Amniotic epithelial cell (primary cell): ENCODE results near the gene ZNF516.

Experiments
- DNase-seq: peaks from one replicate; pipeline ENCODE4 v3.0.0-alpha.2; 2010; ENCODE audit warnings: low read depth

The ZNF516 gene

GRCh38 chr18:76506974-76507764 lies 12.1 kb upstream of the ZNF516 start:
- DNase-seq: no peak

GRCh38 chr18:76506395-76506794 lies 11.4 kb upstream of the ZNF516 start:
- DNase-seq: no peak

- DNase-seq: peak; percentile 67
These were observed 10.6 kb upstream of the ZNF516 start for GRCh38 chr18:76505614-76506013.

GRCh38 chr18:76504749-76505148 lies 9.7 kb upstream of the ZNF516 start:
- no peak for DNase-seq

- DNase-seq: no peak
These were observed 8.8 kb upstream of the ZNF516 start for GRCh38 chr18:76503649-76504386.

GRCh38 chr18:76502551-76502950 lies 7.5 kb upstream of the ZNF516 start:
- DNase-seq: no peak

- no peak for DNase-seq
These were observed 4.7 kb upstream of the ZNF516 start for GRCh38 chr18:76499637-76500340.

GRCh38 chr18:76499021-76499420 lies 4.0 kb upstream of the ZNF516 start:
- no peak for DNase-seq

GRCh38 chr18:76498064-76498463 lies 3.0 kb upstream of the ZNF516 start:
- no peak for DNase-seq

- DNase-seq: no peak
These were observed 2.0 kb upstream of the ZNF516 start for GRCh38 chr18:76497021-76497420.

- peak; percentile 92 for DNase-seq
These were observed 1.3 kb upstream of the ZNF516 start for GRCh38 chr18:76496194-76496890.

GRCh38 chr18:76495435-76496193 lies 572 bp upstream of the ZNF516 start:
- DNase-seq: peak; percentile 43

- DNase-seq: peak; percentile 61
These were observed 624 bp downstream of the ZNF516 start for GRCh38 chr18:76494231-76495005.

- DNase-seq: peak; percentile 79
These were observed 1.6 kb downstream of the ZNF516 start for GRCh38 chr18:76493213-76494161.

- DNase-seq: peak; percentile 98
These were observed 2.3 kb downstream of the ZNF516 start for GRCh38 chr18:76492669-76493212.

- no peak for DNase-seq
These were observed 3.0 kb downstream of the ZNF516 start for GRCh38 chr18:76491776-76492668.

- peak; percentile 43 for DNase-seq
These were observed 3.6 kb downstream of the ZNF516 start for GRCh38 chr18:76491473-76491775.
